ENCODE results near the gene CLEC4E.
"Not testable (repeated sequence)": the region's sequence is repeated elsewhere in the genome, so short reads cannot be mapped to it uniquely, and the experiment has no call there.

Gene CLEC4E

GRCh38 chr12:8537820-8538219, 2.9 kb downstream of the CLEC4E start:
- not testable (repeated sequence) for DNase-seq (ENCODE audit: low read depth in 2 of 2)

GRCh38 chr12:8532045-8532444, 8.7 kb downstream of the CLEC4E start:
- DNase-seq (ENCODE audit: low read depth in 2 of 2), result no peak

DNA sequence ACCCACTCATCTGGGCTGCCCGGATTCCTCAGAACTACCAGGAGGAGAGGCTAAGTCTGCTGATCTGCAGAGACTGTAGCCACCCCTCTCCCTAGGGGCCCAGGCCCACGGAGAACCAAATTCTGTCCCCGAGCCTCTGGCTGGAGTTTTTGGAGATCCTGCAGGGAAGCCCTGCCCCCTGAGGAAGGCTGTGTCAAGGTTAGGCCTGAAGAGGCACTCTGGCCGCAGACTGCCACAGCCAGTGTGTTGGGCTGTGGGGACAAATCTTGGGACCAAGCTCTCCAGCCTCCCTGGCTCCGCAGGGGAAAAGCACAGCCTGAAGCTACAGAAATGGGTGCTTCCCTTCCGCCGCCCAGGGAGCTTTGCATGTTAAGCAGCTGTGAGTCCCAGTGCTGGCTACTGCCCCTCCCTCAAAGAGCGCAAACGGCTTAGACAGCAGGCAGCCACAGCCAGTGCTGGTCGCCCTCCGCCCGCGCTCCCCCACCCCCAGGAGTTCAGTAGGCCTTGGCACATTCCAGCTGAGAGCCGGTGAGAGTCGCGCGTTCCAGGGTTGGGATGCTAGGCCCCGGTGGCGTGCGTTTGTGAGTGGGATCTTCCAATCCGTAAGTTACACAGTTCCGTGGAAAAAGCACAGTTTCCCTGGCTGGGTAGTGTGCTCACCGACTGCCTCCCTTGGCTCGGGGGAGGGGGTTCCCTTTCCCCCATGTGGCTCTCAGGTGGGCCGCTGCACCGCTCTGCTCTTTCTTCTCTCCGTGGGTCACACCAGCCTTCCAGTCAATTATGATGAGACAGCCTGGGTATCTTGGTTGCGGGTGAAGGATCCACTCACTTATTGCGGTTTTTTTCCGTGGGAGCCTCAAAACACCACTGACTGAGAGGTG, 13.2 kb downstream of the CLEC4E start:
- DNase-seq (ENCODE audit: low read depth in 2 of 2), result no peak

DNA sequence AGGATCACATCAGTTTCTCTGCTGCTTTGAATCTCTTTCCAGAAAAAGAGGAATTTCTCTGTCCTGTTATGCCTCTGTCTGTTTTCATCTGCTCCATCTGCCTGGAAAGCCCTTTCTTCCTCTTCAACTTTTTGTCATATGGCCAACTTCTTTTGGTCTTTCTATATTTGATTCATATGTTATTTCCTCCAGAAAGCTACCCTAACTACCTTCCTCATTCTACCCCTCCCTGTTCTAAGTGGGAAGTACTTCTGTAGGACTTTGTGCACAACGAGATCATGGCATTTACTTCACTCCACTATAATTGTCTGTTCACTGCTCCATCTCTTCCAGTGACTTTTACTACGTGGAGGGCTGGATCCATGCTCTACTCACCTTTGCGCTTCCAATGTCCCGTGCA, 21.5 kb downstream of the CLEC4E start:
- DNase-seq (ENCODE audit: low read depth in 2 of 2), result no peak

DNA sequence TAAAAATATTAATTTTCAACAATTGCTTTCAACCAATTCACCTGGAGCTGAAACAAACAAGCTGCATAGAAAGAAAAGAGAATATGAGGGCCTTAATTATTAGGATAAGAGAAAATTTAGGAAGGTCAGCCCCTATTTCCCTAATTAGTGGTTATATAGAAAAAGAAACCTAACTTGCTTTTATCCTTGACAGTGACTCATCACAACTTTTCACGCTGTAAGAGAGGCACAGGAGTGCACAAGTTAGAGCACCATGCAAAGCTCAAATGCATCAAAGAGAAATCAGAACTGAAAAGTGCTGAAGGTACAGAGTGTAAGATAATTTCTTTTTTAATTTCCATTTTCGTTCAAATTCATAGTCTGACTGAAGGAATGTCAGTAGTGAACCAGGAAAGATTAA, 22.7 kb downstream of the CLEC4E start:
- no peak for DNase-seq (ENCODE audit: low read depth in 2 of 2)

DNA sequence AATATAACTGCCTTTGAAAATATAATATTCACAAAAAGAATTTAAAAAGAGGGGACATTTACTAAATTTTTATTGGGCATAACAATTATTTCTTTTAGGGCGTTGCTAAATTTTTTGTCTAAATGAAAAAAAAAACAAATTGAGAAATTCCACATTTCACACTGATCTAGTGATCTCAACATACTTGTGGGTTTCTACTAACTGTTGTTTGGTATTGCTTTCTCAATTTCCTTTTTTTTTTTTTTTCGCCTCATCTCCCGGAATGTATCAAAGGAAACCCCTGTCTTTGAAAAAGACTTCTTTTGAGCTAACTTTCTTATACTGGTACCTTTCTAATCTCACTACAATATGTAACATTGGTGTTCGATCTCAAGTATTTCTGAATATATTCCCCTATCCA, 27.4 kb downstream of the CLEC4E start, which contains the start of gene CLEC4D:
Gene CLEC4D, plus strand, starts transcription at position 248 of the 400 bp plus-strand sequence. CDS start 230 bp downstream, outside the sequence.
- DNase-seq (ENCODE audit: low read depth in 2 of 2), result no peak

DNA sequence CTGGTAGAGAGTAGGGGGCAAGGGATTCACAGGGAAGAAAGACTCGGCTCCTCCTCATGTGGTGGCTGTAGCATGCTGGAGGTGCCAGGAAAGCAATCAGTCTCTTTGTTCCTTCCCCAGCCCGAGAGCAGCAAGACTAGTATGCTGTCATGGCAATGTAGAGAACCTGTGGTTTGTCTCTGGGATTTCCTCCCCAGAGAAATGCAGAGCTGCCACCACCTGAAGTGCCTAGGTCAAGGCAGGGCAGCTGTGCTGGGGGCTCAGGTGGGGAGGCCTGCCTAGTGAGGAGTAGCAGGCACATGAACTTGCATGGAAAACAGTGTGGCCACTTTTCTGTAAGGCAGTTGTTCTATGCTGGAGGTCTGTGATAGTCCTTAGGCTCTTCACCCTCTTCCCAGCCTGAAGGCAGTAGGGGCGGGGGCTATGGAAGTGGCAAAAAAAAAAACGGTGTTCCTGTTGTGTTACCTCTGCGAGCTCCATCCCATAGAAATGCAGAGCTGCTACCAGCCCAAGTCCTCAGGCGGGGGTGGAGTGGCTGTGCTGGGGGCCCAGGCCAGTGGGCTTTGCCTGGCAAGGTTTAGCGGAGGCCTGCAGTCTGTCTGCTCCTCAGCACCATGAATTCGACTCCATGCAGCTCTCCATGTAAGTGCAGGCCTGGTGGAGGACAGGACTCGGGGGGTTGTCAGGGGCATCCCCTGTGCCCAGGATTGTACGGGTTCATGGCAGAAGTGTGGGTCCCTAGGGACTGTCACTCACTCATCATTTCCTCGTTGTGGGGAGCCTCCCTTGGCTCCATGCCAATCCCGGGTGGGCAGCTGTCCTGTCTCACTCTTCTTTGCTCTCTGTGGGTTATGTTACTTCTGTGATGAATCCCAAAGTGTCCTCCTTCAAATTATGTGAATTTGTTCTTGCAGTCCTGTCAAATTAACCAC, 31.5 kb downstream of the CLEC4E start:
- no peak for DNase-seq (ENCODE audit: low read depth in 2 of 2)

DNA sequence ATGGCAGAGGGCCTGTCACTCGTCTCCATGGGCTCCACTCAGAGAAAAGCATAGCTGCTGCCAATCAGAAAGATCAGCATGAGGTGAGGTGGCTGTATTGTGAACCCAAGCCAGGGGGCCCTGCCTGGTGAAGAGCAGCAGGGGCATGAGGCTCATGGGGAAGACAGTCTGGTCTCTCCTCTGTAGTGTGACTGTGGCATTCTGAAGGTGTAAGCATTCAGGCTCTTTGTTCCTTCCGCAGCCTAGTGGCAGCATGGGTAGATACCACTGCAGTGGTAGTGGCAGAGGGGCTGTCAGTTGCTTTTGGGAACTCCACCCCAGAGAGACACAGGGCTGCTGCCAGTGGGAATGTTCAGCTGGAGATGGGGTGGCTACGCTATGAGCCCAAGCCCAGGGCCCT, 32.5 kb downstream of the CLEC4E start:
- no peak for DNase-seq (ENCODE audit: low read depth in 2 of 2)

DNA sequence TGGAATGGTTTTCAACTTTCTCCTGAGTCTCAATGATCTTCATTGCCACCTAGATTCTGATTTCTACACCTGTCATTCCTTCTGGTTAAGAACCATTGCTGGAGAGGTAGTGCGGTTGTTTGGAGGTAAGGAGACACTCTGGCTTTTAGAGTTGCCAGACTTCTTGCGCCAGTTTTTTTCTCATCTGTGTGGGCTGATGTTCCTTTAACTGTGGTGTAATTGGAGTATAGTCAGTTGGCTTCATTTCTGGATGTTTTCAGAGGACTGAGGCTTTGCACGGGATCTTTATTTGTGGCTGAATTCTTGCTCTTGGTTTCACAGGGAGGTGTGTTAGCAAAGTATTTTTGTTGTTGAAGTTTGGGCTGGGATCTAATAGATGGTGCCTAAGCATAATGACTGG, 33.1 kb downstream of the CLEC4E start:
- no peak for DNase-seq (ENCODE audit: low read depth in 2 of 2)

- DNase-seq (ENCODE audit: low read depth in 2 of 2), result no peak
Observed at GRCh38 chr12:8504351-8504750, 36.4 kb downstream of the CLEC4E start.

DNA sequence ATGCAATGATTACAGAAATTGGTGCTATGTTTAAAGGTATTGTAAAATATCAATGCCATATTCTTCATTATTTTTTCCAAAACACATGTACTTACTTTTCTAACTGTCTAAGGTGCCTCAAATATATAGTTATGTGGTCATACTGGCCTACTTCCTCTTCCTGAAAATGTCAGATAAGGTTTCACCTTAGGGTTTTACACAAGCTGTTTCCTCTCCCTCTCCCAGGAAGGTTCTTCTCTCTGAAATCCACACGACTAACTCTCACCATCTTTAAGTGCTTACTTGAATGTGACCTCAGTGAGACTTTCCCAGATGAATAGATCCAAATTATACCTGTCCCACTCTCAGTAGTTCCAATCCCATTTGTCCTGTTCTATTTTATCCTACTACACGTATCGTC, 39.0 kb downstream of the CLEC4E start:
- no peak for DNase-seq (ENCODE audit: low read depth in 2 of 2)

DNA sequence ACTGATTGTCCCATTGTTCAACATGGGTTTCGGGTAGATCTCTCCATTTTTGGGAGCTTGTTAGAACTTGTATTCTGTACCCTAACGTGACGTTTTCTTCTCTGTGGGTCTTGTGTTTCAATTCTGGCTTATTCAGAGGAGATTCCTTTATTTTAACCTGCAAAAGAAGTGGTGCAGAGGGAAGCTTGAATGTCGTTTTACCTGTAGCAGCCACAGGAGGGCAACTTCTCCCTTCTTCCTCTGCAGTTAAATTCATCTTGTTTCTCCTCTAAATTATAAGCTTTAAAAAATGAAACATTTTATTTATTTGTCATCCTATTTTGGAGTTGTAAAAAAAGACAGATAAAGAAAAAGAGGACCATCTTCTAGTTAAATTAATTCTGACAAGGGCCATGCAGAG, 41.1 kb downstream of the CLEC4E start:
- DNase-seq (ENCODE audit: low read depth in 2 of 2), result no peak

DNA sequence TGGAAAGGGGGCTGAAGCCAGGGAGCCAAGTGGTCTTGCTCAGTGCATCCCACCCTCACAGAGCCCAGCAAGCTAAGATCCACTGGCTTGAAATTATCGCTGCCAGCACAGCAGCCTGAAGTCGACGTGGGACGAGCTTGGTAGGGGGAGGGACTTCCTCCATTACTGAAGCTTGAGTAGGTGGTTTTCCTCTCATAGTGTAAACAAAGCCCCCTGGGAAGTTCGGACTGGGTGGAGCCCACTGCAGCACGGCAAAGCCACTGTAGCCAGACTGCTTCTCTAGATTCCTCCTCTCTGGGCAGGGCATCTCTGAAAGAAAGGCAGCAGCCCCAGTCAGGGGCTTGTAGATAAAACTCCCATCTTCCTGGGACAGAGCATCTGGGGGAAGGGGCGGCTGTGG, 44.6 kb downstream of the CLEC4E start:
- not testable (repeated sequence) for DNase-seq (ENCODE audit: low read depth in 2 of 2)

DNA sequence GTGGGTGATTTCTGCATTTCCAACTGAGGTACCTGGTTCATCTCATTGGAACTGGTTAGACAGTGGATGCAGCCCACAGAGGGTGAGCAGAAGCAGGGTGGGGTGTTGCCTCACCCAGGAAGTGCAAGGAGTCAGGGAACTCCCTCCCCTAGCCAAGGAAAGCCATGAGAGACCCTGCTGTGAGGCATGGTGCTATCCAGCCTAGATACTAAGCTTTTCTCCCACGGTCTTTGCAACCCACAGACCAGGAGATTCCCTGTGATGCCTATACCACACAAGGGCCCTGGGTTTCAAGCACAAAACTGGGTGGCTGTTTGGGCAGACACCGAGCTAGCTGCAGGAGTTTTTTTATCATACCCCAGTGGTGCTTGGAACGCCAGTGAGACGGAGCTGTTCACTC, 45.0 kb downstream of the CLEC4E start:
- not testable (repeated sequence) for DNase-seq (ENCODE audit: low read depth in 2 of 2)

DNA sequence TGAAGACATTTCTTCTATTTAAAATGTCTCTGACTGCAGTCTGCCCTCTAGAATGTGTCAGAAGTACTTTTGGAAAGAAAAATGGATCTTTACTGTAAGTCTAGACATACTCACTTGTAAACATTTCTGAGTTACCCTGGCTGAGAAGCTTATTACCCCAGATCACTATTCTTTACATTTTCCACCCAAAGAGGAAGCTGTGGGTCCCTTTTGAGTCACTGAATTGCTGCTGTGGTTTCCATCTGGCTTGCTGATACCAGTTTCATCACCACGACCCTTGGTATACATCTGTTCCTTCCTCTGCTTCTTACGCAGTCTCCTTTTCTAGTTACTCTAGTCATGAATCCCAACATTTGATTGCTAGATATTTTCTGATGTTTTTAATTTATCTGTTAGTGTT, 47.6 kb downstream of the CLEC4E start:
- DNase-seq (ENCODE audit: low read depth in 2 of 2), result peak; percentile 15 to 32

GRCh38 chr12:8491646-8492530, 48.8 kb downstream of the CLEC4E start:
- DNase-seq (ENCODE audit: low read depth in 2 of 2), result no peak
